Gastroesophageal sphincter (tissue), 4 donors: ENCODE results near the gene DTNBP1. TPM values are rescaled to one million over a fixed set of nuclear protein-coding genes. Genes with fewer than 3 reads are reported as not detected.
A peak's percentile ranks its signal among the peaks of the same experiment; 100 is the strongest.

ENCODE experiments used
- ATAC-seq: fragments of 150-250 bp; one replicate; pipeline ENCODE4 v1.9.1; 2016; ENCODE audit warnings: mild to moderate bottlenecking, moderate library complexity
- H3K27ac ChIP-seq, 4 donors: fragments of 200-600 bp; sonication (generic) in 3 of 4; 1 replicate in 3 of 4; 2 replicates in 1 of 4; pipeline ENCODE4 v1.5.1; 2016 to 2019
- H3K27me3 ChIP-seq: fragments of 200-600 bp; sonication (generic); one replicate; pipeline ENCODE4 v1.5.1; 2019
- H3K36me3 ChIP-seq, 2 donors: fragments of 200-600 bp; sonication (generic); one replicate each; pipeline ENCODE4 v1.5.1; 2019; ENCODE audit warnings: control low read depth in 1 of 2
- H3K4me1 ChIP-seq, 3 donors: fragments of 200-600 bp; sonication (generic); 1 replicate in 2 of 3; 2 replicates in 1 of 3; pipeline ENCODE4 v1.5.1; 2016 to 2019; ENCODE audit warnings: control low read depth in 2 of 3
- H3K4me3 ChIP-seq, 2 donors: fragments of 200-600 bp; sonication (generic); one replicate each; pipeline ENCODE4 v1.5.1; 2019; ENCODE audit warnings: mild to moderate bottlenecking in 1 of 2, moderate library complexity in 1 of 2
- H3K9me3 ChIP-seq, 3 donors: fragments of 200-600 bp; sonication (generic); one replicate each; pipeline ENCODE4 v1.5.1; 2017 to 2019; ENCODE audit warnings: control low read depth in 2 of 3
- EP300 ChIP-seq: sonication (generic); formaldehyde crosslinking; IDR thresholded peaks from one replicate; pipeline ENCODE4 v1.6.1; 2017; ENCODE audit warnings: antibody characterized with exemption, mild to moderate bottlenecking
- POLR2A ChIP-seq, 2 donors: fragments of 450-650 bp; IDR thresholded peaks; one replicate each; pipeline ENCODE4 v1.6.1; 2017; ENCODE audit warnings: antibody characterized with exemption in 2 of 2, mild to moderate bottlenecking in 2 of 2, moderate library complexity in 1 of 2
- POLR2AphosphoS5 ChIP-seq: sonication (generic); formaldehyde crosslinking; IDR thresholded peaks from one replicate; pipeline ENCODE4 v1.6.1; 2017; ENCODE audit warnings: antibody characterized with exemption
- WGBS, 2 donors: methylation state at CpG; one replicate each; pipeline ENCODE4 v1.1.5; 2018; ENCODE audit warnings: low coverage in 1 of 2; 5-methylcytosine and 5-hydroxymethylcytosine counted together
- total RNA-seq, 4 donors: library from RNA; depleted of rRNA; stranded (reverse); fragments of >200 nt; gene quantifications; one replicate each; pipeline ENCODE4 v1.1.0, GENCODE V29; 2016
- TF ChIP-seq, protein P1 (sequence below), 4 experiments: fragments of 200-600 bp in 2 of 4; fragments of 450-650 bp in 2 of 4; sonication (generic) in 1 of 4; IDR thresholded peaks; one replicate each; pipeline ENCODE4 v1.5.1; 2017 to 2019; ENCODE audit warnings: antibody characterized with exemption in 4 of 4, mild to moderate bottlenecking in 2 of 4, moderate library complexity in 2 of 4

Gene DTNBP1
- total RNA-seq, 4 donors from 2014 or later, result 14.4 to 20.2 (median 16.9) TPM

GRCh38 chr6:15595461-15596173 lies 67.2 kb downstream of the DTNBP1 start:
- Histone ChIP-seq H3K27ac (peak overlapping the region in 3 of 4 donors; percentile 56 to 78 (median 59)), H3K4me3 (no peak overlapping the region)

GRCh38 chr6:15594512-15595259 lies 68.1 kb downstream of the DTNBP1 start:
- H3K27ac ChIP-seq, result peak overlapping the region in 2 of 4 donors; percentile 59 to 78
- peaks cover 0 to 35% (median 6%) of the 10 kb centered on the region in 3 donors for H3K4me1 ChIP-seq
- no peaks in the 10 kb centered on the region for H3K36me3 ChIP-seq
- H3K4me3 ChIP-seq, result no peak overlapping the region
- TF ChIP-seq EP300 (no peak), POLR2A (IDR thresholded peaks at IDR 0.05) (no peak), POLR2AphosphoS5 (no peak)
- TF ChIP-seq, protein P1, sequence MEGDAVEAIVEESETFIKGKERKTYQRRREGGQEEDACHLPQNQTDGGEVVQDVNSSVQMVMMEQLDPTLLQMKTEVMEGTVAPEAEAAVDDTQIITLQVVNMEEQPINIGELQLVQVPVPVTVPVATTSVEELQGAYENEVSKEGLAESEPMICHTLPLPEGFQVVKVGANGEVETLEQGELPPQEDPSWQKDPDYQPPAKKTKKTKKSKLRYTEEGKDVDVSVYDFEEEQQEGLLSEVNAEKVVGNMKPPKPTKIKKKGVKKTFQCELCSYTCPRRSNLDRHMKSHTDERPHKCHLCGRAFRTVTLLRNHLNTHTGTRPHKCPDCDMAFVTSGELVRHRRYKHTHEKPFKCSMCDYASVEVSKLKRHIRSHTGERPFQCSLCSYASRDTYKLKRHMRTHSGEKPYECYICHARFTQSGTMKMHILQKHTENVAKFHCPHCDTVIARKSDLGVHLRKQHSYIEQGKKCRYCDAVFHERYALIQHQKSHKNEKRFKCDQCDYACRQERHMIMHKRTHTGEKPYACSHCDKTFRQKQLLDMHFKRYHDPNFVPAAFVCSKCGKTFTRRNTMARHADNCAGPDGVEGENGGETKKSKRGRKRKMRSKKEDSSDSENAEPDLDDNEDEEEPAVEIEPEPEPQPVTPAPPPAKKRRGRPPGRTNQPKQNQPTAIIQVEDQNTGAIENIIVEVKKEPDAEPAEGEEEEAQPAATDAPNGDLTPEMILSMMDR (IDR thresholded peaks at IDR 0.05), result no peak
- H3K27me3 ChIP-seq, result no peaks in the 10 kb centered on the region
- ATAC-seq, result no peak
- 79 to 89% methylated on average over 7 of the region's 7 CpGs for WGBS, 2 donors
- H3K9me3 ChIP-seq, result no peaks in the 10 kb centered on the region

More at GRCh38 chr6:15595461-15596173, 67.2 kb downstream of the DTNBP1 start:
- ATAC-seq, result peak; percentile 83
- Histone ChIP-seq H3K9me3 (no peaks in the 10 kb centered on the region), H3K36me3 (peaks cover 0 to 1% of the 10 kb centered on the region in 2 donors), H3K27me3 (no peaks in the 10 kb centered on the region), H3K4me1 (peaks cover 0 to 35% (median 6%) of the 10 kb centered on the region in 3 donors)
- TF ChIP-seq EP300 (no peak), POLR2A (IDR thresholded peaks at IDR 0.05) (no peak), POLR2AphosphoS5 (peak; percentile 58)
- TF ChIP-seq, protein P1 (IDR thresholded peaks at IDR 0.05), result no peak
- WGBS, 2 donors, result 6 to 34% methylated on average over 5 of the region's 7 CpGs

GRCh38 chr6:15593798-15594197 lies 69.0 kb downstream of the DTNBP1 start:
- Histone ChIP-seq H3K4me1 (peaks cover 0 to 35% (median 6%) of the 10 kb centered on the region in 3 donors), H3K27me3 (no peaks in the 10 kb centered on the region), H3K36me3 (no peaks in the 10 kb centered on the region), H3K4me3 (no peak overlapping the region), H3K27ac (no peak overlapping the region), H3K9me3 (no peaks in the 10 kb centered on the region)
- WGBS, 2 donors, result 29 to 67% methylated on average over 1 to 2 of the region's 2 CpGs
- ATAC-seq, result no peak
- TF ChIP-seq EP300, result no peak
- TF ChIP-seq, protein P1 (IDR thresholded peaks at IDR 0.05), result no peak
- TF ChIP-seq POLR2A (IDR thresholded peaks at IDR 0.05), result no peak
- TF ChIP-seq POLR2AphosphoS5, result no peak

GRCh38 chr6:15592610-15593009 lies 70.2 kb downstream of the DTNBP1 start:
- whole genome bisulfite sequencing, 2 donors, result 70 to 85% methylated on average over 2 of the region's 2 CpGs
- no peaks in the 10 kb centered on the region for H3K27me3 ChIP-seq
- H3K4me3 ChIP-seq, result no peak overlapping the region
- no peaks in the 10 kb centered on the region for H3K9me3 ChIP-seq
- H3K27ac ChIP-seq, result no peak overlapping the region
- H3K36me3 ChIP-seq, result no peaks in the 10 kb centered on the region
- H3K4me1 ChIP-seq, result peaks cover 0 to 35% (median 6%) of the 10 kb centered on the region in 3 donors
- TF ChIP-seq POLR2A (IDR thresholded peaks at IDR 0.05), result no peak
- no peak for TF ChIP-seq POLR2AphosphoS5
- TF ChIP-seq, protein P1 (IDR thresholded peaks at IDR 0.05), result no peak
- TF ChIP-seq EP300, result no peak
- no peak for ATAC-seq
